ENCODE results near the gene SEMA5A. TPM values are rescaled to one million over a fixed set of nuclear protein-coding genes. Genes with fewer than 3 reads are reported as not detected.

Gene SEMA5A
- total RNA-seq, 1 donor from 2014 or later = 4.0 TPM

DNA sequence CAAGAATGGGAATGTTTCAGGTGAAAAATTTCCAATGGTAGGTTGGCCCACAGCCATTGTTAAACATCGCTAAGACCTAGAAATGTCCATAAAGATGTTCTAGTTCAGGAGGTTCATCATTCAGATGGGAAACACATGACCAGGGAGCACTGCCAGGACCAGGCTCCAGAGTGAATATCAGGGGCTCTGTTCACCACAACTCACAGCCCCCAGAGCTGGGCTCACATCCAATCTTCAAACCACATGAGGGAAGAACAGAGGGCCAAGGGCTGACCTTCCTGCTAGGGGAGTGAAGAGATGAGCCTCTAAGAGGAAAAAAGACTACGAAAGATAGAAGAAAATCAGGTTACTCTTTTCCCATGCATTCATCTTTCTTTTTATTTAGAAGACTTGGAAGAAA lies 205.8 kb downstream of the SEMA5A start:
- Mint-ChIP-seq H3K27ac (no peak overlapping the region), H3K27me3 (peaks cover 9% of the 10 kb centered on the region), H3K9me3 (ENCODE audit: low read depth) (no peaks in the 10 kb centered on the region), H3K36me3 (ENCODE audit: insufficient read depth) (no peaks in the 10 kb centered on the region), H3K4me1 (ENCODE audit: low read depth) (no peaks in the 10 kb centered on the region), H3K4me3 (ENCODE audit: low read depth) (no peak overlapping the region)
- no peak for DNase-seq (ENCODE audit: low spot score, unreplicated experiment)
- TF ChIP-seq, protein P1, sequence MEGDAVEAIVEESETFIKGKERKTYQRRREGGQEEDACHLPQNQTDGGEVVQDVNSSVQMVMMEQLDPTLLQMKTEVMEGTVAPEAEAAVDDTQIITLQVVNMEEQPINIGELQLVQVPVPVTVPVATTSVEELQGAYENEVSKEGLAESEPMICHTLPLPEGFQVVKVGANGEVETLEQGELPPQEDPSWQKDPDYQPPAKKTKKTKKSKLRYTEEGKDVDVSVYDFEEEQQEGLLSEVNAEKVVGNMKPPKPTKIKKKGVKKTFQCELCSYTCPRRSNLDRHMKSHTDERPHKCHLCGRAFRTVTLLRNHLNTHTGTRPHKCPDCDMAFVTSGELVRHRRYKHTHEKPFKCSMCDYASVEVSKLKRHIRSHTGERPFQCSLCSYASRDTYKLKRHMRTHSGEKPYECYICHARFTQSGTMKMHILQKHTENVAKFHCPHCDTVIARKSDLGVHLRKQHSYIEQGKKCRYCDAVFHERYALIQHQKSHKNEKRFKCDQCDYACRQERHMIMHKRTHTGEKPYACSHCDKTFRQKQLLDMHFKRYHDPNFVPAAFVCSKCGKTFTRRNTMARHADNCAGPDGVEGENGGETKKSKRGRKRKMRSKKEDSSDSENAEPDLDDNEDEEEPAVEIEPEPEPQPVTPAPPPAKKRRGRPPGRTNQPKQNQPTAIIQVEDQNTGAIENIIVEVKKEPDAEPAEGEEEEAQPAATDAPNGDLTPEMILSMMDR (IDR thresholded peaks at IDR 0.05; ENCODE audit: unreplicated experiment) = no peak

GRCh38 chr5:9339206-9339818 lies 206.6 kb downstream of the SEMA5A start:
- no peaks in the 10 kb centered on the region for H3K4me1 Mint-ChIP-seq (ENCODE audit: low read depth)
- no peak overlapping the region for H3K27ac Mint-ChIP-seq
- DNase-seq (ENCODE audit: low spot score, unreplicated experiment) = no peak
- H3K27me3 Mint-ChIP-seq = peaks cover 9% of the 10 kb centered on the region
- H3K36me3 Mint-ChIP-seq (ENCODE audit: insufficient read depth) = no peaks in the 10 kb centered on the region
- TF ChIP-seq, protein P1 (IDR thresholded peaks at IDR 0.05; ENCODE audit: unreplicated experiment) = peak; percentile 46
- H3K4me3 Mint-ChIP-seq (ENCODE audit: low read depth) = no peak overlapping the region
- H3K9me3 Mint-ChIP-seq (ENCODE audit: low read depth) = no peaks in the 10 kb centered on the region

- Mint-ChIP-seq H3K27ac (no peak overlapping the region), H3K27me3 (peaks cover 9% of the 10 kb centered on the region), H3K4me3 (ENCODE audit: low read depth) (no peak overlapping the region), H3K4me1 (ENCODE audit: low read depth) (no peaks in the 10 kb centered on the region), H3K9me3 (ENCODE audit: low read depth) (no peaks in the 10 kb centered on the region), H3K36me3 (ENCODE audit: insufficient read depth) (no peaks in the 10 kb centered on the region)
- TF ChIP-seq, protein P1 (IDR thresholded peaks at IDR 0.05; ENCODE audit: unreplicated experiment) = no peak
- DNase-seq (ENCODE audit: low spot score, unreplicated experiment) = no peak
Measured at GRCh38 chr5:9338796-9339195, 207.1 kb downstream of the SEMA5A start.

- H3K27ac Mint-ChIP-seq = no peak overlapping the region
- TF ChIP-seq, protein P1 (IDR thresholded peaks at IDR 0.05; ENCODE audit: unreplicated experiment) = no peak
- H3K9me3 Mint-ChIP-seq (ENCODE audit: low read depth) = no peaks in the 10 kb centered on the region
- no peak overlapping the region for H3K4me3 Mint-ChIP-seq (ENCODE audit: low read depth)
- H3K27me3 Mint-ChIP-seq = peaks cover 2% of the 10 kb centered on the region
- no peaks in the 10 kb centered on the region for H3K4me1 Mint-ChIP-seq (ENCODE audit: low read depth)
- H3K36me3 Mint-ChIP-seq (ENCODE audit: insufficient read depth) = no peaks in the 10 kb centered on the region
- no peak for DNase-seq (ENCODE audit: low spot score, unreplicated experiment)
Measured at GRCh38 chr5:9337928-9338595, 207.8 kb downstream of the SEMA5A start.

GRCh38 chr5:9335754-9336495 lies 209.9 kb downstream of the SEMA5A start:
- Mint-ChIP-seq H3K27ac (no peak overlapping the region), H3K27me3 (no peaks in the 10 kb centered on the region), H3K4me3 (ENCODE audit: low read depth) (no peak overlapping the region), H3K36me3 (ENCODE audit: insufficient read depth) (no peaks in the 10 kb centered on the region), H3K9me3 (ENCODE audit: low read depth) (no peaks in the 10 kb centered on the region), H3K4me1 (ENCODE audit: low read depth) (no peaks in the 10 kb centered on the region)
- TF ChIP-seq, protein P1 (IDR thresholded peaks at IDR 0.05; ENCODE audit: unreplicated experiment) = no peak
- DNase-seq (ENCODE audit: low spot score, unreplicated experiment) = no peak
